Upper lobe of left lung (tissue), 6 donors: ENCODE measurements around the gene OPCML. TPM values are rescaled to one million over a fixed set of nuclear protein-coding genes. Genes with fewer than 3 reads are reported as not detected.

ENCODE experiments used
- ATAC-seq, 2 donors: fragments of 200-7000 bp; cut with Tn5 transposase; one replicate each; pipeline ENCODE4 v1.9.1; 2022; ENCODE audit warnings: mild to moderate bottlenecking in 2 of 2, moderate library complexity in 2 of 2; ENCODE audit not compliant: low FRiP score in 2 of 2
- DNase-seq, 2 donors: peaks; one replicate each; pipeline ENCODE4 v3.0.0-alpha.2; 2019 to 2020
- H3K27ac ChIP-seq, 4 donors: fragments of 200-600 bp; sonication (generic); one replicate each; pipeline ENCODE4 v1.5.1; 2016 to 2019
- H3K27me3 ChIP-seq, 4 donors: fragments of 200-600 bp; sonication (generic); one replicate each; pipeline ENCODE4 v1.5.1; 2017 to 2019
- H3K36me3 ChIP-seq, 4 donors: fragments of 200-600 bp; sonication (generic); one replicate each; pipeline ENCODE4 v1.5.1; 2016 to 2019
- H3K4me1 ChIP-seq, 4 donors: fragments of 200-600 bp; sonication (generic); one replicate each; pipeline ENCODE4 v1.5.1; 2018 to 2019
- H3K4me3 ChIP-seq, 4 donors: fragments of 200-600 bp; sonication (generic); one replicate each; pipeline ENCODE4 v1.5.1; 2017 to 2019; ENCODE audit warnings: mild to moderate bottlenecking in 2 of 4, moderate library complexity in 1 of 4
- H3K9me3 ChIP-seq, 4 donors: fragments of 200-600 bp; sonication (generic); one replicate each; pipeline ENCODE4 v1.5.1; 2018 to 2019
- CTCF ChIP-seq, 6 experiments: fragments of 450-650 bp in 4 of 6; fragments of 200-600 bp in 2 of 6; sonication (generic) in 2 of 6; IDR thresholded peaks; one replicate each; pipeline ENCODE4 v1.5.1; 2016 to 2019; ENCODE audit warnings: antibody characterized with exemption in 6 of 6
- EP300 ChIP-seq, 4 donors: sonication (generic); formaldehyde crosslinking; IDR thresholded peaks; one replicate each; pipeline ENCODE4 v1.5.1; 2017; ENCODE audit warnings: antibody characterized with exemption in 4 of 4, control low read depth in 2 of 4
- POLR2A ChIP-seq, 4 donors: fragments of 450-650 bp; IDR thresholded peaks; one replicate each; pipeline ENCODE4 v1.5.1; 2016 to 2017; ENCODE audit warnings: antibody characterized with exemption in 4 of 4, mild to moderate bottlenecking in 2 of 4
- POLR2AphosphoS5 ChIP-seq, 2 donors: sonication (generic); formaldehyde crosslinking; IDR thresholded peaks; one replicate each; pipeline ENCODE4 v1.5.1; 2017; ENCODE audit warnings: antibody characterized with exemption in 2 of 2
- WGBS, 2 donors: methylation state at CpG; one replicate each; pipeline ENCODE4 v1.1.5; 2017 to 2018; 5-methylcytosine and 5-hydroxymethylcytosine counted together
- total RNA-seq, 6 donors: library from RNA; depleted of rRNA in 4 of 6; stranded (reverse); fragments of >200 nt in 4 of 6; gene quantifications; one replicate each; pipeline versions ENCODE4 v1.1.0 to v1.2.1, GENCODE V29; 2016 to 2021
- donor health status: DM: no; HTN: no; CAD: no; lungs with moderate emphysema.
- donor health status: DM: no; HTN: yes; CAD: no; lungs with severe emphysema.

Gene OPCML
- total RNA-seq, 6 donors from 2014 or later: 0.10 TPM; not detected in 5

- Histone ChIP-seq H3K9me3 (no peaks in the 10 kb centered on the region), H3K36me3 (no peaks in the 10 kb centered on the region), H3K4me3 (no peak overlapping the region), H3K4me1 (peaks cover 5 to 13% (median 7%) of the 10 kb centered on the region in 4 donors), H3K27ac (no peak overlapping the region), H3K27me3 (peaks cover 0 to 18% (median 2%) of the 10 kb centered on the region in 4 donors)
- TF ChIP-seq POLR2A (IDR thresholded peaks at IDR 0.05) (no peak), POLR2AphosphoS5 (IDR thresholded peaks at IDR 0.05) (no peak), CTCF (IDR thresholded peaks at IDR 0.05) (no peak), EP300 (IDR thresholded peaks at IDR 0.05) (no peak)
- DNase-seq (no peak), ATAC-seq (no peak)
- WGBS, 2 donors: 79 to 82% methylated on average over 8 to 9 of the region's 9 CpGs
Observed at GRCh38 chr11:133081020-133081419, 451.3 kb downstream of the OPCML start.

- H3K4me3 ChIP-seq: no peak overlapping the region
- ATAC-seq (peak; percentile 17 to 49), DNase-seq (no peak)
- no peaks in the 10 kb centered on the region for H3K9me3 ChIP-seq
- H3K4me1 ChIP-seq: peaks cover 5 to 13% (median 7%) of the 10 kb centered on the region in 4 donors
- 35% methylated on average over 20 to 24 of the region's 24 CpGs for WGBS, 2 donors
- TF ChIP-seq CTCF (IDR thresholded peaks at IDR 0.05) (peak in 5 of 6 experiments; percentile 56 to 63 (median 58)), POLR2AphosphoS5 (IDR thresholded peaks at IDR 0.05) (no peak), POLR2A (IDR thresholded peaks at IDR 0.05) (no peak)
- no peak overlapping the region for H3K27ac ChIP-seq
- peaks cover 0 to 18% (median 2%) of the 10 kb centered on the region in 4 donors for H3K27me3 ChIP-seq
- H3K36me3 ChIP-seq: no peaks in the 10 kb centered on the region
Observed at GRCh38 chr11:133078591-133079404, 453.5 kb downstream of the OPCML start.

- WGBS, 2 donors: 83 to 88% methylated on average over 16 of the region's 16 CpGs
- Histone ChIP-seq H3K4me1 (peaks cover 1 to 8% (median 3%) of the 10 kb centered on the region in 4 donors), H3K27ac (no peak overlapping the region), H3K27me3 (peaks cover 0 to 12% (median under 1%) of the 10 kb centered on the region in 4 donors), H3K4me3 (no peak overlapping the region), H3K9me3 (no peaks in the 10 kb centered on the region), H3K36me3 (no peaks in the 10 kb centered on the region)
- TF ChIP-seq POLR2AphosphoS5 (IDR thresholded peaks at IDR 0.05): no peak
- no peak for TF ChIP-seq CTCF (IDR thresholded peaks at IDR 0.05)
- no peak for TF ChIP-seq POLR2A (IDR thresholded peaks at IDR 0.05)
- no peak for TF ChIP-seq EP300 (IDR thresholded peaks at IDR 0.05)
- DNase-seq: peak in 1 of 2 donors; percentile 54
- ATAC-seq: no peak
Observed at GRCh38 chr11:133078012-133078411, 454.3 kb downstream of the OPCML start.

GRCh38 chr11:133075351-133075750, 456.9 kb downstream of the OPCML start:
- Histone ChIP-seq H3K27me3 (no peaks in the 10 kb centered on the region), H3K4me3 (no peak overlapping the region), H3K4me1 (no peaks in the 10 kb centered on the region), H3K27ac (no peak overlapping the region), H3K9me3 (no peaks in the 10 kb centered on the region), H3K36me3 (no peaks in the 10 kb centered on the region)
- no peak for DNase-seq
- TF ChIP-seq POLR2AphosphoS5 (IDR thresholded peaks at IDR 0.05) (no peak), CTCF (IDR thresholded peaks at IDR 0.05) (no peak), POLR2A (IDR thresholded peaks at IDR 0.05) (no peak), EP300 (IDR thresholded peaks at IDR 0.05) (no peak)
- WGBS, 2 donors: 68% methylated on average over 7 to 8 of the region's 8 CpGs
- no peak for ATAC-seq
